ENCODE results near the gene ZBTB7C. TPM values are rescaled to one million over a fixed set of nuclear protein-coding genes. Genes with fewer than 3 reads are reported as not detected.

The ZBTB7C gene
- total RNA-seq, 2 experiments from 2014 or later, result 0.81 to 0.95 TPM

GRCh38 chr18:48352051-48352755, 57.0 kb downstream of the ZBTB7C start:
- CTCF ChIA-PET, result no interaction called here
- POLR2A ChIA-PET, result no interaction called here
- Mint-ChIP-seq H3K9me3 (no peaks in the 10 kb centered on the region), H3K27ac (no peak overlapping the region), H3K4me3 (no peak overlapping the region), H3K27me3 (peaks cover 13% of the 10 kb centered on the region), H3K36me3 (ENCODE audit: low read depth) (no peaks in the 10 kb centered on the region), H3K4me1 (peaks cover 1% of the 10 kb centered on the region)
- no peak for DNase-seq

- CTCF ChIA-PET, result no interaction called here
- Mint-ChIP-seq H3K36me3 (ENCODE audit: low read depth) (no peaks in the 10 kb centered on the region), H3K27me3 (peaks cover 8% of the 10 kb centered on the region), H3K9me3 (no peaks in the 10 kb centered on the region), H3K27ac (no peak overlapping the region), H3K4me3 (no peak overlapping the region), H3K4me1 (peaks cover 3% of the 10 kb centered on the region)
- POLR2A ChIA-PET, result no interaction called here
- no peak for DNase-seq
Observed at GRCh38 chr18:48351216-48352050, 57.8 kb downstream of the ZBTB7C start.

- H3K27me3 Mint-ChIP-seq, result peaks cover 20% of the 10 kb centered on the region
- H3K9me3 Mint-ChIP-seq, result no peaks in the 10 kb centered on the region
- peaks cover 12% of the 10 kb centered on the region for H3K4me1 Mint-ChIP-seq
- no peaks in the 10 kb centered on the region for H3K36me3 Mint-ChIP-seq (ENCODE audit: low read depth)
- H3K4me3 Mint-ChIP-seq, result no peak overlapping the region
- no peak overlapping the region for H3K27ac Mint-ChIP-seq
- ChIA-PET CTCF (no interaction called here), POLR2A (no interaction called here)
- DNase-seq, result no peak
Observed at GRCh38 chr18:48348739-48349138, 60.4 kb downstream of the ZBTB7C start.

- no peak for DNase-seq
- H3K27ac Mint-ChIP-seq, result no peak overlapping the region
- peaks cover 21% of the 10 kb centered on the region for H3K27me3 Mint-ChIP-seq
- no peaks in the 10 kb centered on the region for H3K9me3 Mint-ChIP-seq
- CTCF ChIA-PET, result no interaction called here
- no peaks in the 10 kb centered on the region for H3K36me3 Mint-ChIP-seq (ENCODE audit: low read depth)
- POLR2A ChIA-PET, result no interaction called here
- H3K4me1 Mint-ChIP-seq, result peaks cover 12% of the 10 kb centered on the region
- H3K4me3 Mint-ChIP-seq, result no peak overlapping the region
Observed at GRCh38 chr18:48347756-48348326, 61.3 kb downstream of the ZBTB7C start.

- Mint-ChIP-seq H3K9me3 (no peaks in the 10 kb centered on the region), H3K27me3 (peaks cover 20% of the 10 kb centered on the region), H3K27ac (no peak overlapping the region), H3K4me3 (no peak overlapping the region), H3K36me3 (ENCODE audit: low read depth) (no peaks in the 10 kb centered on the region), H3K4me1 (peaks cover 12% of the 10 kb centered on the region)
- no peak for DNase-seq
- ChIA-PET CTCF (interaction anchor here (0.9 kb wide), 1 partner anchor 116 kb away, joined by 3 read pairs; no protein-coding TSS in a partner anchor), POLR2A (no interaction called here)
Observed at GRCh38 chr18:48345596-48345995, 63.6 kb downstream of the ZBTB7C start.

- Mint-ChIP-seq H3K27ac (no peak overlapping the region), H3K4me1 (peaks cover 12% of the 10 kb centered on the region), H3K36me3 (ENCODE audit: low read depth) (no peaks in the 10 kb centered on the region), H3K9me3 (no peaks in the 10 kb centered on the region), H3K4me3 (no peak overlapping the region), H3K27me3 (peaks cover 26% of the 10 kb centered on the region)
- POLR2A ChIA-PET, result no interaction called here
- CTCF ChIA-PET, result no interaction called here
- no peak for DNase-seq
Observed at GRCh38 chr18:48342581-48342980, 66.6 kb downstream of the ZBTB7C start.

- H3K4me3 Mint-ChIP-seq, result no peak overlapping the region
- H3K27me3 Mint-ChIP-seq, result peaks cover 26% of the 10 kb centered on the region
- H3K4me1 Mint-ChIP-seq, result peaks cover 12% of the 10 kb centered on the region
- CTCF ChIA-PET, result interaction anchor here (1.4 kb wide), 1 partner anchor 103 kb away, joined by 3 read pairs; no protein-coding TSS in a partner anchor
- H3K36me3 Mint-ChIP-seq (ENCODE audit: low read depth), result no peaks in the 10 kb centered on the region
- no peak for DNase-seq
- H3K9me3 Mint-ChIP-seq, result no peaks in the 10 kb centered on the region
- POLR2A ChIA-PET, result no interaction called here
- no peak overlapping the region for H3K27ac Mint-ChIP-seq
Observed at GRCh38 chr18:48342125-48342524, 67.1 kb downstream of the ZBTB7C start.

GRCh38 chr18:48340560-48340959, 68.6 kb downstream of the ZBTB7C start:
- H3K36me3 Mint-ChIP-seq (ENCODE audit: low read depth), result no peaks in the 10 kb centered on the region
- H3K9me3 Mint-ChIP-seq, result no peaks in the 10 kb centered on the region
- POLR2A ChIA-PET, result interaction anchor here (0.5 kb wide), 1 partner anchor 85 kb away, joined by 3 read pairs; no protein-coding TSS in a partner anchor
- DNase-seq, result no peak
- H3K4me3 Mint-ChIP-seq, result no peak overlapping the region
- H3K27me3 Mint-ChIP-seq, result peaks cover 20% of the 10 kb centered on the region
- CTCF ChIA-PET, result no interaction called here
- no peak overlapping the region for H3K27ac Mint-ChIP-seq
- H3K4me1 Mint-ChIP-seq, result peaks cover 2% of the 10 kb centered on the region

GRCh38 chr18:48339692-48340091, 69.5 kb downstream of the ZBTB7C start:
- no peaks in the 10 kb centered on the region for H3K36me3 Mint-ChIP-seq (ENCODE audit: low read depth)
- DNase-seq, result no peak
- ChIA-PET CTCF (interaction anchor here (0.8 kb wide), 1 partner anchor 110 kb away, joined by 3 read pairs; no protein-coding TSS in a partner anchor), POLR2A (no interaction called here)
- H3K27me3 Mint-ChIP-seq, result peaks cover 19% of the 10 kb centered on the region
- H3K4me1 Mint-ChIP-seq, result no peaks in the 10 kb centered on the region
- no peak overlapping the region for H3K4me3 Mint-ChIP-seq
- H3K27ac Mint-ChIP-seq, result no peak overlapping the region
- H3K9me3 Mint-ChIP-seq, result no peaks in the 10 kb centered on the region

GRCh38 chr18:48338915-48339314, 70.3 kb downstream of the ZBTB7C start:
- DNase-seq, result no peak
- no peaks in the 10 kb centered on the region for H3K9me3 Mint-ChIP-seq
- H3K4me3 Mint-ChIP-seq, result no peak overlapping the region
- H3K27ac Mint-ChIP-seq, result no peak overlapping the region
- POLR2A ChIA-PET, result no interaction called here
- no peaks in the 10 kb centered on the region for H3K36me3 Mint-ChIP-seq (ENCODE audit: low read depth)
- H3K4me1 Mint-ChIP-seq, result no peaks in the 10 kb centered on the region
- CTCF ChIA-PET, result interaction anchor here (0.8 kb wide), 1 partner anchor 109 kb away, joined by 3 read pairs; no protein-coding TSS in a partner anchor
- peaks cover 16% of the 10 kb centered on the region for H3K27me3 Mint-ChIP-seq

GRCh38 chr18:48337053-48337452, 72.1 kb downstream of the ZBTB7C start:
- Mint-ChIP-seq H3K9me3 (no peaks in the 10 kb centered on the region), H3K4me1 (no peaks in the 10 kb centered on the region), H3K36me3 (ENCODE audit: low read depth) (no peaks in the 10 kb centered on the region), H3K27ac (no peak overlapping the region), H3K27me3 (peaks cover 25% of the 10 kb centered on the region), H3K4me3 (no peak overlapping the region)
- ChIA-PET CTCF (no interaction called here), POLR2A (no interaction called here)
- DNase-seq, result no peak

GRCh38 chr18:48336332-48336731, 72.9 kb downstream of the ZBTB7C start:
- DNase-seq, result no peak
- Mint-ChIP-seq H3K27me3 (peaks cover 27% of the 10 kb centered on the region), H3K27ac (no peak overlapping the region), H3K9me3 (no peaks in the 10 kb centered on the region), H3K4me1 (no peaks in the 10 kb centered on the region), H3K36me3 (ENCODE audit: low read depth) (no peaks in the 10 kb centered on the region), H3K4me3 (no peak overlapping the region)
- ChIA-PET CTCF (no interaction called here), POLR2A (no interaction called here)

GRCh38 chr18:48335829-48336228, 73.4 kb downstream of the ZBTB7C start:
- H3K4me1 Mint-ChIP-seq, result no peaks in the 10 kb centered on the region
- H3K27me3 Mint-ChIP-seq, result peaks cover 27% of the 10 kb centered on the region
- ChIA-PET CTCF (no interaction called here), POLR2A (no interaction called here)
- no peak overlapping the region for H3K27ac Mint-ChIP-seq
- DNase-seq, result no peak
- no peaks in the 10 kb centered on the region for H3K36me3 Mint-ChIP-seq (ENCODE audit: low read depth)
- H3K4me3 Mint-ChIP-seq, result no peak overlapping the region
- no peaks in the 10 kb centered on the region for H3K9me3 Mint-ChIP-seq
